ENCODE data around the gene ZC2HC1C.

ZC2HC1C gene

GRCh38 chr14:75083271-75083670 is 13.8 kb downstream of the ZC2HC1C start:
- Histone ChIP-seq H3K79me2 (ENCODE audit: insufficient read depth, low read length) (no peaks in the 10 kb centered on the region), H3K4me1 (ENCODE audit: insufficient read depth, low read length, poor library complexity, severe bottlenecking) (no peaks in the 10 kb centered on the region), H3K9me3 (ENCODE audit: insufficient read depth, low read depth, low read length) (no peaks in the 10 kb centered on the region), H3K27me3 (ENCODE audit: insufficient read depth, low read length, poor library complexity, severe bottlenecking) (no peaks in the 10 kb centered on the region), H3K4me3 (ENCODE audit: low read length, poor library complexity, severe bottlenecking) (no peak overlapping the region), H3K9me2 (replicated peaks; ENCODE audit: low read depth, low read length) (no peaks in the 10 kb centered on the region), H3K9ac (ENCODE audit: low read depth, low read length, poor library complexity, severe bottlenecking) (no peak overlapping the region), H4K20me1 (ENCODE audit: insufficient read depth, low read length, poor library complexity, severe bottlenecking) (no peaks in the 10 kb centered on the region), H3K36me3 (ENCODE audit: insufficient read depth, low read length) (peaks cover 45% of the 10 kb centered on the region; the same call in 1 of the 2 replicates), H3F3A (ENCODE audit: low read depth) (no peaks in the 10 kb centered on the region), H2AFZ (ENCODE audit: low read length) (no peak overlapping the region), H3K4me2 (ENCODE audit: low read depth, low read length, poor library complexity, severe bottlenecking) (no peak overlapping the region)
- no peak for TF ChIP-seq EZH2phosphoT487 (IDR thresholded peaks at IDR 0.05; ENCODE audit: borderline replicate concordance)
- TF ChIP-seq, protein P1, sequence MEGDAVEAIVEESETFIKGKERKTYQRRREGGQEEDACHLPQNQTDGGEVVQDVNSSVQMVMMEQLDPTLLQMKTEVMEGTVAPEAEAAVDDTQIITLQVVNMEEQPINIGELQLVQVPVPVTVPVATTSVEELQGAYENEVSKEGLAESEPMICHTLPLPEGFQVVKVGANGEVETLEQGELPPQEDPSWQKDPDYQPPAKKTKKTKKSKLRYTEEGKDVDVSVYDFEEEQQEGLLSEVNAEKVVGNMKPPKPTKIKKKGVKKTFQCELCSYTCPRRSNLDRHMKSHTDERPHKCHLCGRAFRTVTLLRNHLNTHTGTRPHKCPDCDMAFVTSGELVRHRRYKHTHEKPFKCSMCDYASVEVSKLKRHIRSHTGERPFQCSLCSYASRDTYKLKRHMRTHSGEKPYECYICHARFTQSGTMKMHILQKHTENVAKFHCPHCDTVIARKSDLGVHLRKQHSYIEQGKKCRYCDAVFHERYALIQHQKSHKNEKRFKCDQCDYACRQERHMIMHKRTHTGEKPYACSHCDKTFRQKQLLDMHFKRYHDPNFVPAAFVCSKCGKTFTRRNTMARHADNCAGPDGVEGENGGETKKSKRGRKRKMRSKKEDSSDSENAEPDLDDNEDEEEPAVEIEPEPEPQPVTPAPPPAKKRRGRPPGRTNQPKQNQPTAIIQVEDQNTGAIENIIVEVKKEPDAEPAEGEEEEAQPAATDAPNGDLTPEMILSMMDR (conservative IDR thresholded peaks at IDR 0.05; ENCODE audit: low read length): no peak

DNA sequence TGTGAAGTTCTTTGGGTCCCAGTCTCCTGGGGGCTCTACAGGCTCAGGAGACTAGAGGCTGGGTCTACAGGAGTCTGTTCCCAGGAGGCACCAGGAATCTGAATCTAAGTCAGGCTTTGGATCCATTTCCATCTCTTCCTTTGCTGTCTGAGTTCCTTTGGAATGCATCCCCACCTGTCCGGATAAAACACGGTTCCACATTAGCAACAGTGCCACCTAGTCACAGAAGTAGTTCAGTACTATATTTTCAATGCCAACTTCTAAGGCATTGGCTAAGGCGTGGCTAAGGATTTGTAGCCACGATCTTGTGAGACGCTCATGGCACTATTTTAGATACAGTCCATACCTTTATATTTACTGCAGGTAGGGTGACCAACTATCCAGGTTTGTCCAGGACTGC is 15.1 kb downstream of the ZC2HC1C start:
- no peaks in the 10 kb centered on the region for H3K79me2 ChIP-seq (ENCODE audit: insufficient read depth, low read length)
- H3K27me3 ChIP-seq (ENCODE audit: insufficient read depth, low read length, poor library complexity, severe bottlenecking): no peaks in the 10 kb centered on the region
- no peak overlapping the region for H3K4me3 ChIP-seq (ENCODE audit: low read length, poor library complexity, severe bottlenecking)
- H3K9me2 ChIP-seq (replicated peaks; ENCODE audit: low read depth, low read length): no peaks in the 10 kb centered on the region
- H3F3A ChIP-seq (ENCODE audit: low read depth): no peaks in the 10 kb centered on the region
- no peaks in the 10 kb centered on the region for H4K20me1 ChIP-seq (ENCODE audit: insufficient read depth, low read length, poor library complexity, severe bottlenecking)
- no peaks in the 10 kb centered on the region for H3K9me3 ChIP-seq (ENCODE audit: insufficient read depth, low read depth, low read length)
- H3K36me3 ChIP-seq (ENCODE audit: insufficient read depth, low read length): peaks cover 47% of the 10 kb centered on the region; the same call in 1 of the 2 replicates
- no peaks in the 10 kb centered on the region for H3K4me1 ChIP-seq (ENCODE audit: insufficient read depth, low read length, poor library complexity, severe bottlenecking)
- H3K4me2 ChIP-seq (ENCODE audit: low read depth, low read length, poor library complexity, severe bottlenecking): no peak overlapping the region
- H2AFZ ChIP-seq (ENCODE audit: low read length): no peak overlapping the region
- H3K9ac ChIP-seq (ENCODE audit: low read depth, low read length, poor library complexity, severe bottlenecking): no peak overlapping the region
- TF ChIP-seq, protein P1 (conservative IDR thresholded peaks at IDR 0.05; ENCODE audit: low read length): peak; percentile 30
- no peak for TF ChIP-seq EZH2phosphoT487 (IDR thresholded peaks at IDR 0.05; ENCODE audit: borderline replicate concordance)

DNA sequence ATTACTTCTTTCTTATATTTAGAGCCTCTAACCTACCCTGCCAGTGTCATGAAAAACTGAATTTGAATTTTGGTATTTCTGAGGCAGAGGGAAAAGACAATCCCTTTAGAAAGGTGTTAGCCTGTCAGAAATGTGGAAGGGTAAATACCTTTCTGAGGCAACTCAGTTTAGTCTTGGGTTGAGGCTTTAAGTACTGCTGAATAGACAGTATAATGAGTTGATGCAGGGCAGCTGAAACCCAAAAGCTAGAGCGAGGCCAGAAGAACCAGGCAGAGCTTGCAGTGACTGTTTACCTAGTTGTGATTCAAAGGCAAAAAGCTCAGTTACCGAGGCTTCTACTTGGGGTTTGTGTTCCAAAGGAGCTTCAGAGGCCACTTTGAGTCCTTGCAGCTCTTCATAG is 18.7 kb downstream of the ZC2HC1C start:
- H3K9ac ChIP-seq (ENCODE audit: low read depth, low read length, poor library complexity, severe bottlenecking): no peak overlapping the region
- TF ChIP-seq, protein P1 (conservative IDR thresholded peaks at IDR 0.05; ENCODE audit: low read length): no peak
- TF ChIP-seq EZH2phosphoT487 (IDR thresholded peaks at IDR 0.05; ENCODE audit: borderline replicate concordance): no peak
- H3K27me3 ChIP-seq (ENCODE audit: insufficient read depth, low read length, poor library complexity, severe bottlenecking): no peaks in the 10 kb centered on the region
- no peak overlapping the region for H2AFZ ChIP-seq (ENCODE audit: low read length)
- no peaks in the 10 kb centered on the region for H3K9me2 ChIP-seq (replicated peaks; ENCODE audit: low read depth, low read length)
- H3K4me3 ChIP-seq (ENCODE audit: low read length, poor library complexity, severe bottlenecking): no peak overlapping the region
- no peaks in the 10 kb centered on the region for H3K9me3 ChIP-seq (ENCODE audit: insufficient read depth, low read depth, low read length)
- H3K79me2 ChIP-seq (ENCODE audit: insufficient read depth, low read length): no peaks in the 10 kb centered on the region
- no peaks in the 10 kb centered on the region for H4K20me1 ChIP-seq (ENCODE audit: insufficient read depth, low read length, poor library complexity, severe bottlenecking)
- H3K4me1 ChIP-seq (ENCODE audit: insufficient read depth, low read length, poor library complexity, severe bottlenecking): no peaks in the 10 kb centered on the region
- H3K36me3 ChIP-seq (ENCODE audit: insufficient read depth, low read length): peaks cover 43% of the 10 kb centered on the region; the same call in 1 of the 2 replicates
- no peak overlapping the region for H3K4me2 ChIP-seq (ENCODE audit: low read depth, low read length, poor library complexity, severe bottlenecking)
- H3F3A ChIP-seq (ENCODE audit: low read depth): no peaks in the 10 kb centered on the region

All from Loucy (cell line).